Measurements from ENCODE around the gene RCAN2.
"Not testable (repeated sequence)": the region's sequence is repeated elsewhere in the genome, so short reads cannot be mapped to it uniquely, and the experiment has no call there.

Gene RCAN2

DNA sequence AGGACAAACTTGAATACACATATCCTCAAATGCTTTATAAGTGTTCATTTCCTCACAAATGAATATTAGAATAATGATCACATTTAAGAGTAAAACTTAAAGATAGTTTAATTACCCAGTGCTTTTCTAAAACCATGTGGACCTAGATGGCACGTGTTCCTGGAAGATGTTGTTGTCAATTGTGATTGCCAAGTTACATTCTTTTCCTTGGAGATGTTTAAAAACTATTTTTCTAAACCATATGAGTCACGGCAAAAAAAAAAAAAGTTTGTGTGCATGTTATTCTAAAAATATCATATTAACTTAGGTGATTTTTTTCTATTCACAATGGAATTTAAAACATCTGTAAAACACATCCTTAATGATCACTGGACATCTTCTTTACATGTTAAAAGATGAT is 51.1 kb downstream of the RCAN2 start:
- DNase-seq (ENCODE audit: low spot score), result no peak

DNA sequence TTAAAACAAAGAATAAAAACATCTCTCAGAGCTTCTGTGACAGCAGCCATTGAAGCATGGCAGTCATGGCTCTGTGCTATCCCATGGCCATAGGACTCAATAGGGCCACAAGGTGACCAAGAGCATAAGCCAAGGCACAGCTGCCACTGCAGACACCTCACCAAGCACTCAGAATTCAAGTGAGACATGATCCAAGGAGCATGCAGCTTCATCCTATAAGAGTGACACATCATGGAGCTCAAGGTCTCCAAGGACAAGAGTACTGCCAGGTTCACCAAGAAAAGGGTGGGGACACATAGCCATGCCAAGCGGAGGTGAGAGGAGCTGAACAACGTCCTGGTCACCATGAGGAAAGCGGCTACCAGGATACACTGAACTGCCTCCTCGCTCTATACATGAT is 53.0 kb downstream of the RCAN2 start:
- DNase-seq (ENCODE audit: low spot score), result no peak

DNA sequence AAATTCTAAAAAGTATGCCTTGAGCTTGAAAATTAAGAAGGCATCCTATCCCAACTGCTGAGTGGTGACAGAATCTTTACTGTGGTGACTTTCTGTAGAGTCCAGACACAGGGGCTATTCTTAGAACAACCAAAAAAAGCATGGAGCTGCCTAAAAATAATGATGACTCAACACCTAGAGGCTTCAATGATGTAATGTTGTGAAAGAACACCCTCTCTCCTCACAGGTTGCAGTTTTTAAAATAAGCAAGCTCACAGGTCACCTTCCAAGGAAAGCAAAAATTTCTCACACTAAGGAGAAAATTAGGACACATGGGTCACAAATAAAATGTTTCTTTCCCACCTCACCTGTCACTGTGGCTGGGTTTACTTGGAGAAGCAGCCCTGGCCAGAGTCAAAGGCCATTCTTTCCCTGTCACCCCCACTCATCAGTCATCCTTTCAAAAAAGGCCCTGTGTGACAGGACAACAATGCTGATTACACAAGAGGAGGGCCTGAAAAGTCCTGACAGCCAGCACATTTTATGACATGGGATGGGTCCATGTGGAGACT is 53.5 kb downstream of the RCAN2 start:
- peak; percentile 17 for DNase-seq (ENCODE audit: low spot score)

DNA sequence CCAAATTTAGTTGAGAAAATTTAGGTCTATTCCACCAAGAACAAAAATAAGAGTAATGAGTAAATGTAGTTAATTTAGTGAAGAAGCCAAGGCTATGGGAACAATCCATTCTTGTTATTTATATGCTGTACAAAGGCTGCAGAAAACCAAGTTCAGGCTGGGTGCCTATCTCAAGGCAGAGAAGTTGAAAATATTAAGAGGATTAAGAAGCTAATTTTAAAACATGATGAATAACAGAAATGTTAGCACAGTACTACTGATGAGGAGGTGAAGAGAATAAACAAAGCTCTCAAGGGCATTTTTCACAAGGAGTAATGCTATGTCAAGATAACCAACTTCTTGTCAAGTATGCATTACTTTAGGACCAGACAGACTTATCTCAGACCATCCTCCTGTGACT is 68.6 kb downstream of the RCAN2 start:
- DNase-seq (ENCODE audit: low spot score), result no peak

DNA sequence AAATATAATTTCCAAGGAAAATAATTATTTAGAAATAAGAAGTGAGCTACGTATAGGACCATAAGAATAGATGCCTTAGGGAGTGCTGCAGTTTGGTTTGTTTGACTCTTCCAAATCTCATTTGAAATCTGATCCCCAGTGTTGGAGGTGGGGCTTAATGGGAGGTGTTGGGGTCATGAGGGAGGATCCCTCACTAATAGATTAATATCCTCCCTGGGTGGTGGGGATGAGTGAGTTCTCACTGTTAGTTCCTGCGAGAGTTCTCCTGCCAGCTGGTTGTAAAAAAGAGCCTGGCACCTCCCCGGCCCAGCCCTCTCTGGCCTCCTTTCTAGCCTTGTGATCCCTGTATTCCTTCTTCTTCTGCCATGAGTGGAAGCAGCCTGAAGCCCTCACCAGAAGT is 69.3 kb downstream of the RCAN2 start:
- DNase-seq (ENCODE audit: low spot score), result peak; percentile 1

DNA sequence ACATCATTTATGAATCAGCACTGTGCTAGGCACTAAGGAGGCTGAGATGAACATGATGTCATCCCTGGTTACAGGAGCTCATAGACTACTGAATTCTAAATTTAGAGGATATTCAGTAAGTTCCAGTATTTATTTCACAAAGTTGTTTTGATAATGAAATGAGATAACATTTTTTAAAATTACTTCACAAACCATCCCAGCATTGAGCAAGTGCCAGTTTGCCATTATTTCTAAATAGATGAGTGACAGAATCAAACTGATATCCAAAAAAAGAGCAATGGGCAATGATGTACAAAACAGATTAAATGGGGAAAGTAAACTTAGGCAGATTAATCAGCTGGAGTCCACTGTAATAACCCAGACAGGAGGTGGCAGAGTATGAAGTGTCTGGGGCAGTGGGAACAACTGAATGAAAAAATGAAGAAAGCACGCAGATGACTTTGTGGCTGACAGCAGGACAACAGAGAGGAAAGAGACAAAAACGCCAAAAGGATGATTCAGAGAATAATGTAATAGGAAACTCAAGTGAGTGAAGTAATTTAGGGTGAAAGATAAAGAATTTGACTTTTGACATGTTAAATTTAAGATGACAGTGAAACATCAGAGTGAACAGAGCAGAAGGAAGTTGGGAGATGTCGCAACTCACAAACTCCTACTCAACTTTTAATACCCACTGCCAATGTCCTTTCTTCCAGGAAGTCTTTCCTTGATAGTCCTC is 70.2 kb downstream of the RCAN2 start:
- no peak for DNase-seq (ENCODE audit: low spot score)

DNA sequence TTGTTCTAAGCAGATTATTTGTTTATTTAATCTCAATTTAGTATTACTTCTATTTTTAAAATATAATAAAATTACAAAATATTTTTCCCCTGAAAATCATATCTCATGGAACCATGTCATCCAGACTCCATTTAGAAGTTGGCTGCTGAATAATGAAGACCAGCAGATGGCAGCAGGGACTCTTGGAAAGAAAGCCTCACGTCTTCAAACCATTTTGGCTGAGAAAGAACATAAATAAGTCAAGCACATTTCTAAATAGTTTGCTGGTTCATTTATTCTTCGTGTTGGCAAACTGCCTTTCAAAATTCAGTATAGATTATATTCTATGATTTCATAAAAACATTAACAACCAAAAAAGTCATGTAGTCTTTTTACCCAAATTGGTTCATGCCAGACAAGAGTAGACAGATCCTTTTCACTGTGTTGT is 71.7 kb downstream of the RCAN2 start:
- DNase-seq (ENCODE audit: low spot score), result peak; percentile 43

DNA sequence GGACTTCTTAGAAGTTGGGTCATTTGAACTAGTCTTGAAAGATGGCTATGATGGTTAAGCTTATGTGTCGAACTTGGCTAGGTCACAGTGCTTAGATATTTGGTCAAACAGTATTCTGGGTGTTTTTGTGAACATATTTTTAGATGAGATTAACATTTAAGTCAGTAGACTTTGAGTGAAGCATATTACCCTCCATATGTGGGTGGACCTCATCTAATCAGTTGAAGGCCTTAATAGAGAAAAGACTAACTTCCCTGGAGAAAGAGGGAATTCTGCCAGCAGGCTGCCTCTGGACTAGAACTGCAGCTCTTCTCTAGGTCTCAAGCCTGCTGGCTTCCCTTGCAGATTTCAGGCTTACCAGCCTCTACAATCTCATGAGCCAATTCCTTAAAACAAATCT is 76.9 kb downstream of the RCAN2 start:
- DNase-seq (ENCODE audit: low spot score), result no peak

DNA sequence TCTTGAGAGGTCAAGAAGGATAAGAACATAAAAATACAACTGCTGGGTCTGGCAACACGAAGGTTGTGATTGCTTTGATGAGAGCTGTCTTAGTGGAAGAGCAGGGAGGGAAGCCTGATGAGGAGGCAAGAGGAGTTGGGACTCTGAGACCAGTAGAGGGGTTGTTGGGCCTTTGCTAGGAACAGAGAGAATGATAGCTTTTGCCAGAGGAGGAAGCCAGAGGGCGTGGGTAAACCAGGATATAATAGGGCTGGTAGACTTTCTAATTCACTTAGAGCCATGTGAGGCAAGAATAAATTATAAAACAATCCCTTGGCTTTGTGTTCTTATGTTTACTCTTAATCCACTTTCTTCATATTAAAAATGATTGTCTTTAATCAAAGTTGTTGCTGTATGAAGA is 78.6 kb downstream of the RCAN2 start:
- DNase-seq (ENCODE audit: low spot score), result no peak

DNA sequence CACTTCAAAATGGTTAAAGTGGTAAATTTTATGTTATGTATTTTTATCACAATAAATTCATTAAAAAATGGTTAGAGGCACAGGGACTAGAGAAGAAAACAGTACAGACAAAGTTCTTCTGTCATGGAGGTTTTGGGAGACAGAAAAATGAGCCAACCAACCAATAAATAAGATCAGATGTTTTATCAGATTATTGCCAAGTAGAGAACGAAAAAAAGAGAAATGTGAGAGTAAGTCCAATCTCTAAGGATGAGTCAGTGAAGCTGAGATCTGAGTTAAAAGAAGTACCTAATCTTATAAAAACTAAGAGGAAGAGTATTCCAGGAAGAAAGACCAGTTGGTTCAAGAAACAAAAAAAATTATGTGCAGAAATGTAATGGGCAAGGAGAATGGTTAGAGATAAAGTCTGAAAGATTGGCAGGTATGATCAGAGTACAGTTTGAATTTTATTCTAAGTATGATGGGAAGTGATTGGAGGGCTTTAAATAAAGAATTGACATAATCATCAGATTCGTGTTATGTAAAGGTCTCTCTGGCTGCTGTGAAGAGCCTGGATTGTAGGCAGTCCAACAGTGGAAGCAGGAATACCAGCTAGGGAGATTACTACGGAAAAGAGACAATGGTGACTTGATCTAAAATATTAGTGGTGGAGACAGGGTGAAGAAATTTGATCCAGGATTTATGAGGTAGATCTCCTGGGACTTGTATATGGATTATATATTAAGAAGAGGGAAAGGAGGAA is 79.6 kb downstream of the RCAN2 start:
- DNase-seq (ENCODE audit: low spot score), result no peak

DNA sequence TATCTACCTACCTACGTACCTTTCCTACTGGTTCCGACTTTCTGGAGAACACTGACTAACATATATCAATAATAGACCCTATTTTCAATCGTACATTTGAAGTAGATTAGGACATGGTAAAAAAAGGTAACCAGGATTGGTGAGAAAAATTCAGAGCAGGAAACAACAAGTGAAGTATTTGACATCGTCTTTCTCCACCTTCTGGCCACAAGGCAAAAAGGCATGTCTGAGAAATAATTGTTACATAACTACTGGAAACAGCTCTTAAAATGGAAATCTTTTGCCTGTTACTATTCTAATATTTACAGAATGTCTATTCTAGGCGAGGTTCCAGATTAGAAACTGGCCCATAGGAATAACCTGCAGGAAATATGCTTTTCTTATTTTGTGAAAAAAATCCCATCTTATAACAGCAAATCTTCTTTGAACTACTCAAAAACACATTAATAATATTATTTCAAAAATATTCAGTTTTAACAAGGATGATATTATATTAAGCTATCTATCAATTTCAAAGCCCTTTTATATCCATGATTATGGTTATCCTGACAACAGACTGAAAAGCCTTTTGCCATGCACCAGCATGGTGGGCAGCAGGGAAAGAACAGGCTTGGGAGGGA is 80.8 kb downstream of the RCAN2 start:
- peak; percentile 49 for DNase-seq (ENCODE audit: low spot score)

DNA sequence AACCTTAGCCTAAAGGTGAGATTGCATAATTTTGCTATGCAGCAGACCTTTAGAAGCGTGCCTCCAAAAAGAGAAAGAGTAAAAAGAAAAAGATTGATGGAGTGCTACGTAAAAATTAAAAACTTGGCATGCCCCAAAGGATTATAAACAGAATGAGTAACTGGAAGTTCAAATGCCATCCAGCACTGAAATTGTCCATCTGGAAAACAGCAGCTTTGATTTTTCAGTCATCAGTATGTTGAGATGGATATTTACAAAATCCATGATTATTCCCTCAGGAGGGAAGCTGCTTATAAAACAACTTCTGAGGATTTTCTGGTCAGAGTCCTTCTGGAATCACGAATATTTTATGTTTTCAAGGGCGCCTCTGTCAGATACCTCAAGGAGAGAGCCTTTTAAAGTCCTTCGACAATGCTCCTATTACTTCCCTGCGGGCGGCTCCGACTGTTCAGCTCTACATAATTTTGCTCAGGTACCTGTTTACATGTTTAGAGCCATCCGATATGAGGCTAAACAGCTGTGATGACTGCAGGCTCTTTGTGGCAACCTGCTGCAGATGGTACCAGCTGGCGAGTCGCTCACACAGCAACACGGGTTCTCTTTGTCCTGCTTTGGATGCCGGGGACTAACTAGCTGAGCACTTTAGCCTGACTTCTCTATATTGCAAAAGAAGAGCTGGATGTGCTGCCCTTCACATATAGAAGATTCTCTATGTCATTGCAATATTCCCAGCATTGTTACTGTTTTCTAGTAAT is 83.3 kb downstream of the RCAN2 start:
- no peak for DNase-seq (ENCODE audit: low spot score)

DNA sequence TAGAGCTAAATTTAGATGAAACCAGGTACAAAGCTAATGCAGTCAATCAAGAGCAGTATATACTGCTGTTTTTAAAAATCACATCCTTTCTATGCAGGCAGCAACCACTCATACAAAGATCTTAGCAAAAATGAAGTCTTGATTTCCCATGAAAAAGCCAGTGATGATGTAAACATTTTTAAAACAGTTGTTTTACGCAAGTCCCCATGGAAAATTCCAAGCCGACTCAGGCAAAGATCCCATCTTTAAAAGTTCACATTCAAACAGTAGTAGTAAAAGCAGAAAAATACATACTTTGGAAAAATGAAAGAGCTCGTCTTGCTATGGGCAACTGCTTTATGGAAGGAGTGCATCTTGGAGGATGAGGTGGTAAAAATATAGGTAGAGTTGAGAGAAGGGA is 84.0 kb downstream of the RCAN2 start:
- DNase-seq (ENCODE audit: low spot score), result no peak

DNA sequence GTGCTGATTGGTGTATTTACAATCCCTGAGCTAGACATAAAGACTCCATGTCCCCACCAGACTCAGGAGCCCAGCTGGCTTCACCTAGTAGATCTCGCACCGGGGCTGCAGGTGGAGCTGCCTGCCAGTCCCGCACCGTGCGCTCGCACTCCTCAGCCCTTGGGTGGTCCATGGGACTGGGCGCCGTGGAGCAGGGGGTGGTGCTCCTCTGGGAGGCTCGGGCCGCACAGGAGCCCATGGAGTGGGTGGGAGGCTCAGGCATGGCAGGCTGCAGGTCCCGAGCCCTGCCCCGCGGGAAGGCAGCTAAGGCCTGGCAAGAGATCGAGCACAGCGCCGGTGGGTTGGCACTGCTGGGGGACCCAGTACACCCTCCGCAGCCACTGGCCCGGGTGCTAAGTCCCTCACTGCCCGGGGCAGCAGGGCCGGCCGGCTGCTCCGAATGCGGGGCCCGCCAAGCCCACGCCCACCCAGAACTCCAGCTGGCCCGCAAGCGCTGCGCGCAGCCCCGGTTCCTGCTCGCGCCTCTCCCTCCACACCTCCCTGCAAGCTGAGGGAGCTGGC is 85.5 kb downstream of the RCAN2 start:
- not testable (repeated sequence) for DNase-seq (ENCODE audit: low spot score)

DNA sequence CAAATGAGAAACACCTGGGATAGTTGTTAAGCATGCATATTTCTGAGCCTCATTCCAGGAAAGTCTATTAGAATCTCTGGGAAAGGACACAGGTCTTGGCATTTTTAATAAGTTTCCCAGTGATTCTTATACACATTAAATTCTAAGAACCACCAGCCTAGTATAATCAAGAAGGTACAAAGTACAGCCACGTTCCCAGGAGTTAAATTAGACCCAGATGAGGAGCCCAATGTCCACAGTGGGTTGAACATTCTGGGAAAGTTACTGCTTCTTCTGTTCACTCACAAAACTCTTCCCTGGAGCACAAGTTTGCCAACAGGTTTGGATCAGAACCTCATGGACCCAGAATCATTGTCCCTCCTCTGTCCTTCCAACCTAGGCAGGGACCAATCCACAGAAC is 90.4 kb downstream of the RCAN2 start:
- DNase-seq (ENCODE audit: low spot score), result no peak

DNA sequence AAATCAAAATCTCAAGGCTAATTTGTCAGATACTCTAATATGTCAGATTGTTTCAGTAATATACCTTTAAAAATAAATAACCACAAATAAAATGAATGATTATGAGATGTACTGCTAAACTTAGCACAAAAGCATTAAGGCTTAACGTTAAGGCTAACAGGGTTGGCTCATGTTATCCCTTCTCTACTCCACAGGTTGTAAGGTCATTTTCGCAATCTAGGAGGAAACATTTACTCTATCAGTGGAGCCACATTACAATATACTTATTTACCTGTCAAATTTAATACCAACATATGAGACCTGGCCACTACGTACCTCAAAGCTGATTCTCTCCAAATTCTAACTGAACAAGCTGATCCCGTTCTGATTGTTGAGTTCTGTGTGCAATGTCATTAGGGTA is 95.7 kb downstream of the RCAN2 start:
- no peak for DNase-seq (ENCODE audit: low spot score)

DNA sequence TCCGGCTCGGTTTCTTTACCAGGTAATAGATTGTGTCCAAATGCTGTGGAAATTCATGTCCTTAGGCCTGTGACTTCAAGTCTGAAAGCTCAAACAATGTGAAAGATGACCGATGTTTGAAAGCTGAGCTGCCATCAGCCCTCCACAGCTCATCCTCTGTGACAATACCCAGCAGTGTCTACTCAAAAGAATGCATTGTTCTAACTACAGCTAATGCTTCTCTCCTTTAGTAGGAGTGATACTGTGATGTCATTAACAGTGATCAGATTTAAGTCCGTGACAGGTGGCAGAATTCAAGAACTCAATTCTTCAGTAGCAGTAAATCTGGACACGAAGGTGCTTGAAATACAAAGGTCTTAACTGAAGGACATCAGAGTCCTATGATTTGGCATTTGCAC is 97.3 kb downstream of the RCAN2 start:
- DNase-seq (ENCODE audit: low spot score), result no peak

DNA sequence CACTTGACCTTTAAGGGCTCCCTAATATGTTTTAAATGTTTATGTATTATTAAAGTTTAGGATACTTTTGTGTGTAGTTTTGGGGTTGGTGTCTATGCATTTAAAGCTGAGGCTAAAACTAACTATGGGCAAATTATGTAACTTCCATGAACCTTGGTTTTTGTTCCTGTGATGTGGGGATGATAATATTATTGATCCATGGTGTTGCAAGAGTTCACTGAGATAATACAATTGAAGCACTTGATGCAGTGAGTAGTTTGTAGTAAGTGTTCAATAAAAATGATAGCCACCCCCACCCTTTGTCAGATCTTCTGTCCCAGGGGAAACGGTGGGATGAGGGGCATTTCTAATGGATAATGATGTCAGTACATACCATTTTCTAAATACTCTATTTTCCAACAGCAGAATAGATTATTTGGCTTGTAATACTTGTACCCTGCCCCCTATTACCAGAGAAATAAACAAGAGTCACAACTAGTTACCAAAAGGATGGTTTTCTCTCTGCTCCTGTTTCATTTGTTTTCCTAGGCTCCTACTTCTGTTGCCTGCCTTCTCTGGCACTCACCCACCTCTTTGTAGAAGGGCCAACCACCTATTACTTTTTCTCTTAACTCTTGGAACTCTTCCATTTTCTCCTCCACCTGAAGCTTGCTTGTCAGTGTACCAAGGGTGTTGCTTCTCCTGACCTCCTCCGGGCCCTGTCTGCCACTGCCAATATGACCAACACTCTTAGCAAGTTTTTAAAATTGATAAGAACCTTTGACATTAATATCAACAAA is 97.9 kb downstream of the RCAN2 start:
- DNase-seq (ENCODE audit: low spot score), result no peak

DNA sequence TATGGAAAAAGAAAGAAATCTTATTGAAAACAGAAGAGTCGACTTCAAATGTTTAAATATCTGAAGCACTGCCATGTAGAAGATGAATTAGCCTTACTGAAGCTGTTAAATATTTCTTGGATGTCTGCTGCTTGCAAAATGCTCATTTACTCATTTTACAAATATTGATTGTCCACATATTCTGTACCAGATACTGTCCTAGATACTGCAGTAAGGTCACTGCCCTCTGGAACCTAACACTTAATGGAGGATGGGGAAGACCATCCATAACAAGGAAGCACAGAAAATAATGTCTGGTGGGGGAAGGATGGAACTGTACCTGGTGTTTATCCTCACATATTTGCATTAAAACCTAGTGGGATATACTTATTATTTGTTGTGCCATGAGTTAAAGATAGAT is 99.0 kb downstream of the RCAN2 start:
- DNase-seq (ENCODE audit: low spot score), result no peak

DNA sequence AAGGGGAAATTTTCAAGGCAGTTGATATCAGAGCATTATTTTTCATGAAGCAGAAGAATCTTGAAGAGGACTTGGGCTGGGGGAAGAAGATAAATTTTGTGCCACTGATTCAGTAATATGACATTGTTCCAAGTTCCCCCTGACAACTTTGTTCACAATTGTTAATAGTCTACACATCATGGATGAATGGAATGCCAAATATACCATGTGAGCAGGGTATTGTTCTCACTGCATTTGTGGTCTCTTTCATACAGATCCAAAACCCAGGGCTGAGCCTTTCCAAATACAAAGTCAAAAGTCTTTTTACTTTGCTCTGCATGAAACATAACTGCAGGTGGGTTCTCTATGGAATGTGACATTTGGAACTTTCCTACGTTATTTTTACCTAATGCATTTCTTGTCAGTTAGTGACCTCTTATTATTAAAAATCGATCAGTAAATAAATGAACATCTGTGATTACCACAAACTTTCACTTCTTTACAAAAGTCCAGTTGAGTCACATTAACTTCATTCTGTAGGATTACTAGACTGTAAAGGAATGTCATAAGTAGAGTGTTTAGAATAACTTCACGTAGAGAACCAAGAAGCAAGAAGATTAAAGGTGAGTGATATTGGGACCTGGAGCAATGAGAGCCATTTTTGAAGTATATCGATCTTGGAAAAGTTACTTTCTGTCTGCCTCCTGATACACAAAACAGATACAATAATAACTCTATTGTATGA is 100.9 kb downstream of the RCAN2 start:
- DNase-seq (ENCODE audit: low spot score), result no peak

DNA sequence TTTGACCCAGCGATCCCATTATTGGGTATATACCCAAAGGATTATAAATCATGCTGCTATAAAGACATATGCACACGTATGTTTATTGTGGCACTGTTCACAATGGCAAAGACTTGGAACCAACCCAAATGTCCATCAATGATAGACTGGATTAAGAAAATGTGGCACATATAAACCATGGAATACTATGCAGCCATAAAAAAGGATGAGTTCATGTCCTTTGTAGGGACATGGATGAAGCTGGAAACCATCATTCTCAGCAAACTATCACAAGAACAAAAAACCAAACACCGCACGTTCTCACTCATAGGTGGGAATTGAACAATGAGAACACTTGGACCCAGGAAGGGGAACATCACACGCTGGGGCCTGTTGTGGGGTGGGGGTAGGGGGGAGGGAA is 103.5 kb downstream of the RCAN2 start:
- DNase-seq (ENCODE audit: low spot score), result not testable (repeated sequence)
